HT1080 (cell line): ENCODE measurements around the gene LYRM1. TPM values are rescaled to one million over a fixed set of nuclear protein-coding genes. Genes with fewer than 3 reads are reported as not detected.
"Not testable (repeated sequence)": the region's sequence is repeated elsewhere in the genome, so short reads cannot be mapped to it uniquely, and the experiment has no call there.

Experiments used
- DNase-seq: peaks from one replicate; pipeline ENCODE4 v3.0.0-alpha.2; 2015; ENCODE audit warnings: low read depth
- polyA plus RNA-seq, 2 experiments: library from polyadenylated mRNA; depleted of rRNA; stranded (reverse); fragments of >200 nt; gene quantifications; 2 replicates each; pipeline ENCODE4 v1.2.3, GENCODE V29; 2015
- total RNA-seq: library from RNA; depleted of rRNA; stranded (reverse); fragments of >200 nt; shearing (Covaris generic); gene quantifications from 2 replicates; pipeline ENCODE4 v1.2.3, GENCODE V29; 2014; rRNA removed

The LYRM1 gene, protein sequence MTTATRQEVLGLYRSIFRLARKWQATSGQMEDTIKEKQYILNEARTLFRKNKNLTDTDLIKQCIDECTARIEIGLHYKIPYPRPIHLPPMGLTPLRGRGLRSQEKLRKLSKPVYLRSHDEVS
- total RNA-seq, result 28.9 and 52.8 TPM in 2 replicates
- polyA plus RNA-seq (2015; cell fraction: cytosol; rRNA removed), result 52.9 and 73.5 TPM in 2 replicates
- 19.3 and 27.4 TPM in 2 replicates for polyA plus RNA-seq (2015; cell fraction: nucleus; rRNA removed)

DNA sequence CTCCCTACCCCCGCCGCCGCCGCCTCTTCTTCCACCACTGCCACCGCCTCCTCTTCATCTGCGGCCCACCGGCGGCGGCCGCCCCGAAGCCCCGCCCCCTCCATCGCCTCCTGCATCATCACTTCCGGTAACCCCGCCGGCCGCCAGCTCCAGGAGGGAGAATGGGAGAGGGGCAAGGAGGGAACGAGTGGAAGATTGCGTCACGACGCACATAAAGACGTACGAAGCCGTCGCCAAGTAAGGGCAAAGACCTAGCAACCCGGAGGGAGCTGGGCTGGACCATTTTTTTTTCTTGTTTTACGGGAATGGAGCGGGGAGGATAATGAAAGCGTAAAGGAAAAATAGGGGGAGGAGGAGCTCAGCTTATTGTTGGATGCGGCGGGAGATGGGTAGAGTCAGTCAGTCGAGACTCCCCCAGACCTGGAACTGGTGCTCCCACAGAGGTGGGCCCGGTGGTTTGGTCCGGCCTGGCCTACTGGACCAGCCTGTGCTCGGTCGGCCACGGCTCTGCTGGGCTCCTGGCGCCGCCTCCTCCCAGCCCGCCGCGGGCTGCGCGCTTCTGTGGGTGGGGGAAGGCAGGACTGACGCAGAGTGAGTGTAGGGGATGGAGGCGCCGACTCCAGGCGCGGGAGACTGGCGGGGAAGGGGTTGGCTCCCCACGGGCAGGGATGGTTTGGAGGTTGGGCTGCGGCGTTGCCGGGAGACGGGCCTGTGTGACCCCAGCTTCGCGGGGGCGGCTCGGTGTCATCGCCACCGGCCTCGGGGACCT is at the start of gene LYRM1, which contains the start of gene DCUN1D3:
Gene LYRM1, plus strand, starts transcription at position 473 of the 769 bp plus-strand sequence. CDS start 14,785 bp downstream, outside the sequence.
Gene DCUN1D3, minus strand, starts transcription at position 60 of the 769 bp plus-strand sequence. CDS start 37,820 bp downstream, outside the sequence.
- peak; percentile 98 for DNase-seq

- DNase-seq, result no peak
These were observed 49.6 kb upstream of the LYRM1 start for GRCh38 chr16:20850981-20851380.

DNA sequence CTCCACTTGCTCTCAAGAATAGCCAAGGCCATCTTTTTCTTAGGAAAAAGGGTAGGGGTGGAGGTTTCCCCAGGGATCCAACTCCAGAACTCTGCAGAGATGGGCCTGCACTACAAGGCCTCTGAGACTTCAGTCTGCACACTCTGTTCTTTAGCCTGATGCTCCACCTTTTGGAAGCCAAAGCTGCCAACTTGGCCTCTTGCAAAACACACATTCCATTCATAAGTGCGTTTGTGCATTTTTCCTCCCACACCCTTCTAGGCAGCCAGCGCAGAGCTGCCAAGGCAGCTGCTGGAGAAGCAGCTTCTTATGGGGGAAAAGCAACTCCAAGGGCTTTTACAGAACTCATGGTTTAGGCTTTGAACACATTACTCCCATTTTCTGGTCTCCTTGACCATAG is 49.0 kb upstream of the LYRM1 start:
- DNase-seq, result peak; percentile 75

DNA sequence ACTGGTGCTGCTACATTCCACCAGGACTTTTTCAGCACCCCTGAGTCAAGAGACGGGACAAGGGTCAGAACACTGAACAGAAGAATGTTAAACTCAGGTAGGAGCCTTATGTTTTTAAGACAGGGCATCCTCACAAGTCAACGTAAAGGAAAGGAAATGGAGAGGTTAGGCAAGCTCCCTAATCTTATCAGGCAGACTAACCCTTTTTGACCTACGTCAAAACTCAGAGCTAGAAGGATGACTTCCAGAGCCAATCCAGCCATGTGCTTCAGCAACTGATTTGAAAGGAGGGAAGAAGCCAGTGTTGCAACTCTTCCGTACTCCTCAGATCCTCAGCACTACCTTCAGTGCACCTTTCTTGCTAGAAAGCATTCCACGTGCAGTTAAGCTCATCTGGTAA is 47.4 kb upstream of the LYRM1 start:
- DNase-seq, result no peak

DNA sequence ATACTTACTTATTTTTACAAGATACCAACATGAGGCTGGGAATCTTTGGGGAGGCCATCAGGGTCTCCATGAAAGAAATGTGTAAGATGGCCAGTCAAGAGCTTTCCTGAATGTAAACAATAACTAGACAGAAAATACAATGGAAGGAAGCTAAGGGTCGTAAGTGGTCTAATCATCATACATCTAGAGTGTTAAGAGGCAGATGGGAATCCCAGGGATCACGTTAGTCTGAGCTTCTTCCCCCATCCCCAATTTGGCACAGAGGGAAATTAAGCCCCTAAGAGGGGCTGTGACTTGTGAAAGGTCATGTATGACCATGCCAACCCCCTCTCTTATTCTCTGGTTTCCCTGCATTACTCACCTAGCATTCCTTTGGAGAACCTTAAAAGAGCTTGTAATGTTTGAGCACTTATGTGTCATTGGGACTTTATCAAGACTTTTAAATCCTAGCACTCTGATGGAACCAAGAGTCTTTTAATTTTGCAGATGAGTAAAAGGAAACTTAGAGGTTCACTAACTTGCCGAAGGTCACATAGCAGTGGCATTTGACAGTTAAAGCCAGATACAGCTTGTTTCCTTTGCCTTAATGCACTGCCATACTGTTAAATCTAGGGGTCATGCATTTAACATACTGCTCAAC is 46.5 kb upstream of the LYRM1 start:
- peak; percentile 34 for DNase-seq

GRCh38 chr16:20854963-20855362 is 45.6 kb upstream of the LYRM1 start:
- no peak for DNase-seq

DNA sequence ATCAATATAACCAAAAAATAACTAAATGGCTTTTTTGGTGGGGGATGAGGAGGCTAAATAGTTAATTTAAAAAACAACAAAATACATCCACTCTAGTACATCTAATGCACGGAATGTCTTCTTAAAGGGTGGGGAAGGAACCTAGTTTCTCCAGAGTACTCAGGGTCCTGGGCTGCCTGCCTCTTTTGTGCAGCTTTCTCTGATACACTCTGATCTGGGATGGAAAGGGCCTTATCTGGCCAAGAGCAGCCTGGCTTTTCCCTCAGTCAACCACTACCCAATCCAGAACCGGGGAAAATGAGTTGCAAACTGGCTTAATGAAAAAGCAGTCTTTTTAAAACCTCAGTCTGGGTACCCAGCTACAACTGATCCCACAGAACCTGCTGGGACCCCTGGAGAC is 43.3 kb upstream of the LYRM1 start:
- no peak for DNase-seq

DNA sequence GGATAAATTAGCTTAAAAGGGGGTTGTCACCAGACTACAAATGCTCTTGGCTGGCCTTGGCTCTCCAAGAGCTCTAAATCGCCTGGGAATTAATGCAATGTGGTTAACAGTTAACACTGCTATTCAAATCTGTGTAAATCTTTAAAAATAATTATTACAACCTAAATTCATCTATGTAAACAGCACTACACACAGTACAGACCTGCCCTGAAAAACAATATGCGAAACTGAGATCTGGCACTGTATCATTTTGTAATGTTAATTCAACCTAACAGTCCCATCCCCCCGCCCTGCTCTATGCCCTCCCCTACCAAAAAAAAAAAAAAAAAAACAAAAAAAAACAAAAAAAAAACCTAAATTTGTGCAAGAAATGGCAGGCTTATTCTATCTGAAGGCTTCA is 41.3 kb upstream of the LYRM1 start:
- no peak for DNase-seq

DNA sequence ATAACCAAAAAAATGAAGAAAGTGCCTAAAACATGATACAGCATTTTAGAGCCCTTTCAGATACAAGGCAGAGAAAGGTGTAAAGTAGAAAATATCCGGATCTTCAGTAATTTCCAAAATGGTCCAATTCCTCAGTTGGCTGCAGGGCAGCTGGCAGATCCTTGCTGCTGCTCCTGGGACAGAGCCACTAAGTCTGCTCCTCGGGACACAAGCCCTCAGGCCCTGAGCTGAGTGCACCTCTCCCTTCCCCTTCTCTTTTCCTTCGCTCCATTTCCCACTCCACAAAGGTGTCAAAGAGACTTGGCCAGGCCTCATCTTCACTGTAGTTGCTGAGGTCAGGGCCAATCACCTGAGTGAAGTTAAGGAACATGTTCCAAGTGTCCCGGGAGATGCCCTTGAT is 40.9 kb upstream of the LYRM1 start:
- DNase-seq, result no peak

GRCh38 chr16:20860361-20860760 is 40.2 kb upstream of the LYRM1 start:
- DNase-seq, result no peak

DNA sequence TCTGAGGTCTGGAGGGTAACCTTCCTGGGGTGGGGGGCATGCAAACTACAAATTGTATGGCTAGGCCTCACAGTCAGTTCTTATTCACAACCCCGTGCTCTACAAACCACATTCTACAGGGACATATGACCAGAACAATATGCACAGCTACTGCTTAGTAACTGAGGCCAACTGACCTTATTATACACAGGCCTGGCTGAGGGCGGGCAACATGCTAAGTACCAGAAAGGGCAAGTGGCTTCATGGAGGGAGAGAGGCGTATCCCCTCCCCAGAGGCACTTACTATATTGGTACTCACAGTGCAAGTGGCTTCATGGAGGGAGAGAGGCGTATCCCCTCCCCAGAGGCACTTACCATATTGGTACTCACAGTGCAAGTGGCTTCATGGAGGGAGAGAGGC is 39.6 kb upstream of the LYRM1 start:
- not testable (repeated sequence) for DNase-seq

- no peak for DNase-seq
These were observed 38.2 kb upstream of the LYRM1 start for GRCh38 chr16:20862162-20862960.

GRCh38 chr16:20864376-20864775 is 36.2 kb upstream of the LYRM1 start:
- DNase-seq, result not testable (repeated sequence)

DNA sequence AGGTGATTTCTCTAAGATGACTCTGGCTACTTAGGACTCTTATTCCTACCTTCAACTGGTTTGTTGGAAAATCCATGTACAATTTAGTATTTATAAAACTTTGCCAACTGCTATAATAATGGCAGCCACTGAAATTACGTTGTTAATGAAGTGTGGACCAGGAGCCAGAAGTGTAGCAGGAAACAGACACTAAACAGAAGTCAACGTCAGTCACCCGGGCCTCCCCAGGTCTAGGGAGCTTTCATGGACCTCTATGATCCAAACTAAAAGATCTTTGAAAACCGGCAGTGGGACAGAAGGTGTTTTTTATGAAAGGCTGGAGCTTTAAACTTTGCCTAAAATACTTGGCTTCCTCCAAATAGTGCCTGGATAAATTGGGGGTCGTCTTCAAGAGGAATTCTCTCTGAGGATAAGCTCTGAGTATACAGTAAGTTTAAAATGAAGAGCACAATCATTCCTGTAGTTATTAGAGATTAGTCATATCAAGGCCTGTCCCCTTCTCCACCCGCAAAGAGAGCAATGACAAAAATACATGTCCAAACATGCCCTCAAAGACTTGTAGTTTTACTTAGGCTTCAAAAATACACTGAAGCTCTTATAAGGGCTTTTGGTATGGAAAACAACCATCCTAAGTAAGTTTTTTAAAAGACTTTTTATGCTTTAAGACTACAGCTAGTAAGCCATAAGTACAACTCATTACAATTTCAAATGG is 35.0 kb upstream of the LYRM1 start:
- DNase-seq, result peak; percentile 71

DNA sequence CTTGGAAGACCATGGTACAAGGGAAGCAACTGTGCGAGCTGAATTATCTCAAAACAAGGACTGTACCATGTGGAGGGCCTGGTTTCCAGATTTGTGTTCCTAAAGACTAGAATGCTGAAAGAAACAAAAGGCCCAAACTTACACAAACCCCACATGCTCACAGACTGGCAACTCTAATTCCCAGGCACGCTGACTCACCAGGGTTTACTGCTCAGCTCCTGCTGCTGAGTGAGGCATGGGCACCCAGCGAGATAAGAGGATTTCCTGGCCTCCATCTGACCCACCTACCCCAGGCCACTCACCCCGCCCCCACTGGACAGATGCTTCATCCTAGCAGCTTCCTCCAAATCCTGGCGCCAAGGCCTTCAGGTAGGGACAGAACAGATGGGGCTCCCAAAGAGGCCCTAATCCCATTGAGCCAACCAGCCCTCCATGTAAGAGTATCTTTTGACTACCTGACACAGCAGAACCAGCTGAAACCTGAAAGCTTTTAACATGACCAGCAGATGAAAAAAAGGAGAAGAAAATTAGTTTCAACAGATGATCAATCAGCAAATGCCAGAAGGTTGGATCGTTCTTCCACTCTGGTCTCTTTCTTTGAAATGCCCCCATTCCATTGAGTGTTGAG is 34.3 kb upstream of the LYRM1 start:
- peak; percentile 95 for DNase-seq

DNA sequence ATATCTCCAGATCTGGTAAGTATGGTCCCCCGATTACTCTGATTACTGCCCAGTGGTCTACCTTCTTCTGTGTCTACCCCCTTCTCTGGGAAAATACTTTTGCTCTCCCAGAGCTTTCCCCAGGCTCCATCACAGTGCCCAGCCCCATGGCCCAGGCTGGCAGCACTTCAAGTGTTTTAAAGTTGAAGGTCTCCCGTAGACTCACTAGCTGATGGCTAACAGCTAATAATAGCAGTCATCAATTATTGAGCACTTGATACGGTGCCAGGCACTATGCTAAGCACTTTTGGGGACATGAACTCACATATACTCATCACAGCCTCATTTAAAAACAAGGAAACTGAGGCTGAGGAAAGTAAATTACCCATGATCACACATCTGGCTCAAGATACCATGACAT is 33.8 kb upstream of the LYRM1 start:
- DNase-seq, result no peak

DNA sequence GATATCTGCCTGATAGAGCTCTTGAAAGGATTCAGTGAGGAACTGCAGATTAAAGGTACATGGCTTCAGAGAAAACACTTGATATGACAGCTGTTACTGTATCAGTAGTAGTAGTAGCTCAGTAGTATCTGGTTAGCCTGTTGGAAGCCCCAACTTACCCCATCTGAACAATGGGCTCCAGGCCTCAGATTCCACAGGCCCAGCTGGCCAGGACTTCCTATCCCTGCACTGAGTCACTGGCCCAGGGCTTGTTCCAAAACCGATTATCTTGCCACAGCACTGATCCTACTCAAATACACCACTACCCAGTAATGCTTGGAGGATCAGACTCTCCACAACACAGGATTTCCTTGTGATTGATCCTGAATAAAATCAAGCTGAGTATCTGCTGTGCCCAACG is 33.0 kb upstream of the LYRM1 start:
- DNase-seq, result peak; percentile 59

- DNase-seq, result peak; percentile 71
These were observed 31.7 kb upstream of the LYRM1 start for GRCh38 chr16:20868890-20869289.

- no peak for DNase-seq
These were observed 30.3 kb upstream of the LYRM1 start for GRCh38 chr16:20870122-20870820.

DNA sequence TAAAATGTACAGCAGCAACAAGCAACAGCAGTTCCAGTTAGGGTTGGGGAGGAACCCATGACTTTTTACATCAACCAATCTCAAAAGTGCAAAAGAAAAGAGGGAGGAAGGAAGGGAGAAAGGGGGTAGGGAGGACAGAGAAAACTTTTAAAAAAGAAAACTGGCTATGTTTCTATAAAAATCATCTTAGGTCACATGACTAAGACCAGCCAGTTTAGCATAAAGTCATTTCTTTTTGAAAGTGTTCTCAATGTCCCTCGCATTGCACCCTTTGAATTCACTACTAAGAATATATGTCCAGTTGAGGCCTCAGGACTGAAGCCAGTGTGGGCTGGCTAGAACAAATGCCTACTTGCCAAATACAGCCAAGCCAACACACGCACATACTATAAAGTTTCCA is 29.3 kb upstream of the LYRM1 start:
- no peak for DNase-seq
